ENCODE data around the gene UPF3A.
"Not testable (repeated sequence)": the region's sequence is repeated elsewhere in the genome, so short reads cannot be mapped to it uniquely, and the experiment has no call there.

Gene UPF3A

GRCh38 chr13:114281351-114282040 lies at the start of gene UPF3A:
Gene UPF3A (plus strand): TSS chr13:114281601. CDS start chr13:114281640, 39 bp downstream.
- DNase-seq: peak; percentile 93

GRCh38 chr13:114231886-114232285 lies 49.5 kb upstream of the UPF3A start:
- DNase-seq: no peak

- no peak for DNase-seq
These were observed 47.1 kb upstream of the UPF3A start for GRCh38 chr13:114234266-114234644.

GRCh38 chr13:114234645-114235421 lies 46.6 kb upstream of the UPF3A start, which contains the start of gene CDC16:
Gene CDC16 (plus strand): TSS chr13:114234897. CDS start chr13:114235085, 188 bp downstream.
- peak; percentile 92 for DNase-seq

- no peak for DNase-seq
These were observed 45.7 kb upstream of the UPF3A start for GRCh38 chr13:114235697-114236096.

- no peak for DNase-seq
These were observed 45.2 kb upstream of the UPF3A start for GRCh38 chr13:114236227-114236626.

- DNase-seq: no peak
These were observed 43.8 kb upstream of the UPF3A start for GRCh38 chr13:114237415-114238112.

GRCh38 chr13:114241918-114242317 lies 39.5 kb upstream of the UPF3A start:
- DNase-seq: no peak

- no peak for DNase-seq
These were observed 37.4 kb upstream of the UPF3A start for GRCh38 chr13:114243971-114244370.

GRCh38 chr13:114244637-114245036 lies 36.8 kb upstream of the UPF3A start:
- DNase-seq: no peak

GRCh38 chr13:114248011-114248410 lies 33.4 kb upstream of the UPF3A start:
- DNase-seq: peak; percentile 42

GRCh38 chr13:114249077-114249476 lies 32.3 kb upstream of the UPF3A start:
- DNase-seq: no peak

- not testable (repeated sequence) for DNase-seq
These were observed 29.6 kb upstream of the UPF3A start for GRCh38 chr13:114251639-114252440.

GRCh38 chr13:114256547-114256946 lies 24.9 kb upstream of the UPF3A start:
- no peak for DNase-seq

- DNase-seq: no peak
These were observed 24.4 kb upstream of the UPF3A start for GRCh38 chr13:114257014-114257413.

GRCh38 chr13:114258589-114258988 lies 22.8 kb upstream of the UPF3A start:
- DNase-seq: no peak

GRCh38 chr13:114259374-114259773 lies 22.0 kb upstream of the UPF3A start:
- DNase-seq: no peak

- no peak for DNase-seq
These were observed 21.4 kb upstream of the UPF3A start for GRCh38 chr13:114259974-114260373.

GRCh38 chr13:114260814-114261213 lies 20.6 kb upstream of the UPF3A start:
- no peak for DNase-seq

- no peak for DNase-seq
These were observed 20.0 kb upstream of the UPF3A start for GRCh38 chr13:114261328-114261965.

GRCh38 chr13:114263578-114263977 lies 17.8 kb upstream of the UPF3A start:
- DNase-seq: no peak

- DNase-seq: not testable (repeated sequence)
These were observed 17.1 kb upstream of the UPF3A start for GRCh38 chr13:114264313-114264712.

Measured in fibroblast of upper back skin (primary cell).